CD14-positive monocyte (primary cell): ENCODE data around the gene MBD3L4. TPM values are rescaled to one million over a fixed set of nuclear protein-coding genes. Genes with fewer than 3 reads are reported as not detected.
"Not testable (repeated sequence)": the region's sequence is repeated elsewhere in the genome, so short reads cannot be mapped to it uniquely, and the experiment has no call there.

Source experiments
- DNase-seq, 3 donors: peaks; one replicate each; pipeline ENCODE4 v3.0.0-alpha.2; 2011 to 2022
- H2AFZ ChIP-seq: 2 replicates; pipeline ENCODE4 v1.6.0; 2012; ENCODE audit warnings: mild to moderate bottlenecking, low read depth, low read length, inconsistent platforms; ENCODE audit not compliant: insufficient read depth, poor library complexity, severe bottlenecking
- H3K27ac ChIP-seq, 2 donors: 1 replicate in 1 of 2; 2 replicates in 1 of 2; pipeline ENCODE4 v1.5.1; 2012 to 2013; ENCODE audit warnings: low read length in 2 of 2, control low read depth in 1 of 2, inconsistent platforms in 1 of 2, low read depth in 1 of 2, mild to moderate bottlenecking in 1 of 2
- H3K27me3 ChIP-seq, 2 donors: one replicate each; pipeline versions ENCODE4 v1.6.0 to v1.6.1; 2011 to 2013; ENCODE audit warnings: low read length in 2 of 2; ENCODE audit not compliant: control insufficient read depth in 2 of 2, insufficient read depth in 2 of 2
- H3K36me3 ChIP-seq, 2 donors: replicated peaks in 1 of 2; 1 replicate in 1 of 2; 2 replicates in 1 of 2; pipeline versions ENCODE4 v1.5.1 to v1.6.1; 2012 to 2013; ENCODE audit warnings: low read length in 2 of 2, control low read depth in 1 of 2, inconsistent platforms in 1 of 2, mild to moderate bottlenecking in 1 of 2; ENCODE audit not compliant: insufficient read depth in 2 of 2, control insufficient read depth in 1 of 2
- H3K4me1 ChIP-seq, 2 donors: 1 replicate in 1 of 2; 2 replicates in 1 of 2; pipeline versions ENCODE4 v1.5.1 to v1.6.1; 2012 to 2013; ENCODE audit warnings: low read length in 2 of 2, control low read depth in 1 of 2, inconsistent platforms in 1 of 2, mild to moderate bottlenecking in 1 of 2, moderate library complexity in 1 of 2; ENCODE audit not compliant: insufficient read depth in 2 of 2, control insufficient read depth in 1 of 2
- H3K4me2 ChIP-seq: replicated peaks from 2 replicates; pipeline ENCODE3; 2012; ENCODE audit warnings: low read length, moderate library complexity, mild to moderate bottlenecking; ENCODE audit not compliant: poor library complexity, severe bottlenecking; ENCODE audit errors: extremely low read depth
- H3K4me3 ChIP-seq, 3 experiments: fragments of 200-600 bp in 1 of 3; sonication (generic) in 1 of 3; replicated peaks in 1 of 3; 1 replicate in 2 of 3; 2 replicates in 1 of 3; pipeline ENCODE4 v1.5.1; 2011 to 2013; ENCODE audit warnings: low read length in 3 of 3, mild to moderate bottlenecking in 3 of 3, control low read depth in 2 of 3, low read depth in 2 of 3, inconsistent platforms in 1 of 3, moderate library complexity in 1 of 3
- H3K79me2 ChIP-seq: 2 replicates; pipeline ENCODE4 v1.6.0; 2012; ENCODE audit warnings: mild to moderate bottlenecking, control low read depth, inconsistent platforms, low read length, moderate library complexity; ENCODE audit not compliant: insufficient read depth
- H3K9ac ChIP-seq: 2 replicates; pipeline ENCODE4 v1.6.0; 2017; ENCODE audit warnings: low read length, mild to moderate bottlenecking; ENCODE audit not compliant: insufficient read depth, poor library complexity, severe bottlenecking
- H3K9me3 ChIP-seq, 2 donors: replicated peaks in 1 of 2; 1 replicate in 1 of 2; 2 replicates in 1 of 2; pipeline versions ENCODE4 v1.5.1 to v1.6.1; 2012 to 2013; ENCODE audit warnings: low read length in 2 of 2, control low read depth in 1 of 2; ENCODE audit not compliant: control insufficient read depth in 1 of 2, insufficient read depth in 1 of 2
- H4K20me1 ChIP-seq: 2 replicates; pipeline ENCODE4 v1.6.0; 2012; ENCODE audit warnings: mild to moderate bottlenecking, low read length, control low read depth, moderate library complexity; ENCODE audit not compliant: insufficient read depth
- H3K27ac Mint-ChIP-seq, 7 donors: one replicate each; pipeline ENCODE4 v1.8.0; 2020; ENCODE audit warnings: mild to moderate bottlenecking in 7 of 7, mixed read lengths in 7 of 7, moderate library complexity in 6 of 7, inconsistent platforms in 2 of 7
- H3K27me3 Mint-ChIP-seq, 3 donors: one replicate each; pipeline ENCODE4 v1.8.0; 2021 to 2022; ENCODE audit warnings: low read depth in 3 of 3, mild to moderate bottlenecking in 3 of 3, mixed read lengths in 3 of 3, moderate library complexity in 3 of 3, inconsistent platforms in 1 of 3
- H3K36me3 Mint-ChIP-seq, 2 donors: one replicate each; pipeline ENCODE4 v1.8.0; 2020; ENCODE audit warnings: mixed read lengths in 2 of 2, inconsistent platforms in 1 of 2, mild to moderate bottlenecking in 1 of 2
- H3K4me1 Mint-ChIP-seq: one replicate; pipeline ENCODE4 v1.8.0; 2020; ENCODE audit warnings: mild to moderate bottlenecking, mixed read lengths
- H3K4me3 Mint-ChIP-seq, 2 donors: one replicate each; pipeline ENCODE4 v1.8.0; 2020; ENCODE audit warnings: mild to moderate bottlenecking in 2 of 2, mixed read lengths in 2 of 2, moderate library complexity in 1 of 2
- H3K9me3 Mint-ChIP-seq, 7 donors: one replicate each; pipeline ENCODE4 v1.8.0; 2020 to 2022; ENCODE audit warnings: mixed read lengths in 7 of 7, mild to moderate bottlenecking in 6 of 7, moderate library complexity in 6 of 7, inconsistent platforms in 2 of 7
- WGBS: methylation state at CpG from one replicate; pipeline ENCODE4 v1.1.5; 2013; ENCODE audit warnings: missing lambda C conversion rate; ENCODE audit not compliant: insufficient coverage; 5-methylcytosine and 5-hydroxymethylcytosine counted together
- intact Hi-C, 2 donors: fragments of 100-400 bp; cut with micrococcal nuclease; formaldehyde crosslinking; loops; one replicate each; pipeline versions ENCODE4 v1.15.0 to v1.15.1; 2023
- polyA plus RNA-seq, 3 donors: library from polyadenylated mRNA; depleted of rRNA in 1 of 3; unstranded in 2 of 3; stranded (reverse) in 1 of 3; fragments of 300-500 nt in 2 of 3; fragments of >200 nt in 1 of 3; fragmentation: Illumina TruSeq in 2 of 3; gene quantifications; 1 replicate in 2 of 3; 2 replicates in 1 of 3; pipeline ENCODE4 v1.2.3, GENCODE V29; 2012 to 2021

MBD3L4 gene
- polyA plus RNA-seq, 3 donors: not detected

GRCh38 chr19:7058576-7058975, 18.6 kb upstream of the MBD3L4 start, which contains the start of gene MBD3L3:
Gene MBD3L3 (minus strand): TSS chr19:7058676. CDS start chr19:7058605, 71 bp downstream.
- H4K20me1 ChIP-seq, H3K9me3 ChIP-seq, H3K27me3 ChIP-seq, H3K4me2 ChIP-seq, intact Hi-C loops, H3K27ac ChIP-seq, H3K4me3 Mint-ChIP-seq, H3K9me3 Mint-ChIP-seq, H3K27ac Mint-ChIP-seq, H2AFZ ChIP-seq, H3K36me3 Mint-ChIP-seq, H3K4me1 ChIP-seq, H3K27me3 Mint-ChIP-seq, H3K9ac ChIP-seq, H3K36me3 ChIP-seq, H3K79me2 ChIP-seq, H3K4me3 ChIP-seq, H3K4me1 Mint-ChIP-seq, DNase-seq: not testable (repeated sequence)
- no CpG with 5 or more reads among the region's 8 CpGs for WGBS

GRCh38 chr19:7056371-7056770, 16.4 kb upstream of the MBD3L4 start:
- H3K27ac ChIP-seq, H4K20me1 ChIP-seq, H3K79me2 ChIP-seq, H3K4me1 ChIP-seq, H3K36me3 Mint-ChIP-seq, H3K9me3 Mint-ChIP-seq, H3K4me3 Mint-ChIP-seq, H3K4me3 ChIP-seq, H3K9me3 ChIP-seq, DNase-seq, intact Hi-C loops, H3K27me3 Mint-ChIP-seq, H3K4me1 Mint-ChIP-seq, H3K27ac Mint-ChIP-seq, H3K27me3 ChIP-seq, H3K36me3 ChIP-seq, H3K4me2 ChIP-seq, H3K9ac ChIP-seq, H2AFZ ChIP-seq: not testable (repeated sequence)
- no CpG with 5 or more reads among the region's 16 CpGs for WGBS

GRCh38 chr19:7055679-7056078, 15.7 kb upstream of the MBD3L4 start:
- peak overlapping the region in 1 of 7 donors; percentile 24 for H3K27ac Mint-ChIP-seq
- H3K9ac ChIP-seq, H3K4me3 Mint-ChIP-seq, H3K4me3 ChIP-seq, H3K27me3 ChIP-seq, intact Hi-C loops, H3K4me1 Mint-ChIP-seq, H3K4me2 ChIP-seq, H3K9me3 ChIP-seq, H3K36me3 ChIP-seq, H3K79me2 ChIP-seq, H4K20me1 ChIP-seq, H3K36me3 Mint-ChIP-seq, H3K27me3 Mint-ChIP-seq, DNase-seq, H3K9me3 Mint-ChIP-seq, H3K4me1 ChIP-seq, H3K27ac ChIP-seq, H2AFZ ChIP-seq: not testable (repeated sequence)
- 100% methylated on average over 3 of the region's 14 CpGs for WGBS

- H3K36me3 Mint-ChIP-seq, H3K9ac ChIP-seq, H3K27ac Mint-ChIP-seq, H3K36me3 ChIP-seq, H3K9me3 ChIP-seq, H3K27me3 Mint-ChIP-seq, DNase-seq, H3K4me1 Mint-ChIP-seq, H3K27me3 ChIP-seq, H4K20me1 ChIP-seq, H3K27ac ChIP-seq, H2AFZ ChIP-seq, H3K4me1 ChIP-seq, H3K4me3 ChIP-seq, H3K4me3 Mint-ChIP-seq, H3K9me3 Mint-ChIP-seq, H3K4me2 ChIP-seq, H3K79me2 ChIP-seq, intact Hi-C loops: not testable (repeated sequence)
- WGBS: 96% methylated on average over 4 of the region's 14 CpGs
These were observed 14.8 kb upstream of the MBD3L4 start for GRCh38 chr19:7054635-7055368.
